Prostate gland (tissue), 2 donors: ENCODE measurements around the gene PSAT1. TPM values are rescaled to one million over a fixed set of nuclear protein-coding genes. Genes with fewer than 3 reads are reported as not detected.

Experiments
- DNase-seq: peaks from one replicate; pipeline ENCODE4 v3.0.0-alpha.2; 2019; ENCODE audit warnings: low spot score
- H3K27ac ChIP-seq, 2 donors: fragments of 200-600 bp; sonication (generic); 2 replicates each; pipeline ENCODE4 v1.5.1; 2017 to 2019
- H3K27me3 ChIP-seq: fragments of 200-600 bp; sonication (generic); replicated peaks from 2 replicates; pipeline ENCODE4 v1.5.1; 2019; ENCODE audit not compliant: insufficient read depth
- H3K36me3 ChIP-seq, 2 donors: fragments of 200-600 bp; sonication (generic); 1 replicate in 1 of 2; 2 replicates in 1 of 2; pipeline versions ENCODE4 v1.5.1 to v1.8.1; 2017 to 2019
- H3K4me1 ChIP-seq: fragments of 200-600 bp; sonication (generic); replicated peaks from 2 replicates; pipeline ENCODE4 v1.5.1; 2019
- H3K4me3 ChIP-seq, 2 donors: fragments of 200-600 bp; sonication (generic); 2 replicates each; pipeline ENCODE4 v1.5.1; 2017 to 2019
- H3K9me3 ChIP-seq: fragments of 200-600 bp; sonication (generic); 2 replicates; pipeline ENCODE4 v1.5.1; 2017
- CTCF ChIP-seq, 4 experiments: fragments of 200-600 bp in 2 of 4; fragments of 450-650 bp in 2 of 4; sonication (generic) in 2 of 4; IDR thresholded peaks; 1 replicate in 3 of 4; 2 replicates in 1 of 4; pipeline ENCODE4 v1.5.1; 2016 to 2019; ENCODE audit warnings: antibody characterized with exemption in 4 of 4, mild to moderate bottlenecking in 2 of 4, moderate library complexity in 2 of 4
- POLR2A ChIP-seq: fragments of 450-650 bp; IDR thresholded peaks from one replicate; pipeline ENCODE4 v1.6.1; 2016; ENCODE audit warnings: antibody characterized with exemption, mild to moderate bottlenecking
- POLR2AphosphoS5 ChIP-seq: sonication (generic); formaldehyde crosslinking; IDR thresholded peaks from one replicate; pipeline ENCODE4 v1.6.1; 2017; ENCODE audit warnings: antibody characterized with exemption
- WGBS: methylation state at CpG from one replicate; pipeline ENCODE4 v1.1.5; 2018; 5-methylcytosine and 5-hydroxymethylcytosine counted together
- intact Hi-C: fragments of 100-400 bp; cut with DNase I; formaldehyde crosslinking; loops from one replicate; pipeline ENCODE4 v1.14.2; 2022
- total RNA-seq, 2 donors: library from RNA; depleted of rRNA; stranded (reverse); fragments of >200 nt; gene quantifications; one replicate each; pipeline ENCODE4 v1.1.0, GENCODE V29; 2016

PSAT1 gene
- total RNA-seq, 2 donors from 2014 or later: 30.4 to 45.8 TPM

GRCh38 chr9:78292026-78292425, 4.9 kb upstream of the PSAT1 start:
- no peak for DNase-seq
- intact Hi-C loops: no loop called here
- no peaks in the 10 kb centered on the region for H3K27me3 ChIP-seq
- no peaks in the 10 kb centered on the region for H3K4me1 ChIP-seq
- no peak overlapping the region for H3K27ac ChIP-seq
- no peaks in the 10 kb centered on the region for H3K36me3 ChIP-seq
- H3K4me3 ChIP-seq: no peak overlapping the region
- 37% methylated on average over 6 of the region's 6 CpGs for WGBS
- no peak for TF ChIP-seq CTCF (IDR thresholded peaks at IDR 0.05)
- no peak for TF ChIP-seq POLR2AphosphoS5
- H3K9me3 ChIP-seq: no peaks in the 10 kb centered on the region

GRCh38 chr9:78292716-78293497, 4.0 kb upstream of the PSAT1 start:
- Histone ChIP-seq H3K36me3 (no peaks in the 10 kb centered on the region), H3K9me3 (no peaks in the 10 kb centered on the region), H3K4me3 (no peak overlapping the region), H3K4me1 (no peaks in the 10 kb centered on the region), H3K27me3 (no peaks in the 10 kb centered on the region), H3K27ac (no peak overlapping the region)
- no peak for TF ChIP-seq POLR2AphosphoS5
- intact Hi-C loops: no loop called here
- DNase-seq: no peak
- 92% methylated on average over 9 of the region's 9 CpGs for WGBS

DNA sequence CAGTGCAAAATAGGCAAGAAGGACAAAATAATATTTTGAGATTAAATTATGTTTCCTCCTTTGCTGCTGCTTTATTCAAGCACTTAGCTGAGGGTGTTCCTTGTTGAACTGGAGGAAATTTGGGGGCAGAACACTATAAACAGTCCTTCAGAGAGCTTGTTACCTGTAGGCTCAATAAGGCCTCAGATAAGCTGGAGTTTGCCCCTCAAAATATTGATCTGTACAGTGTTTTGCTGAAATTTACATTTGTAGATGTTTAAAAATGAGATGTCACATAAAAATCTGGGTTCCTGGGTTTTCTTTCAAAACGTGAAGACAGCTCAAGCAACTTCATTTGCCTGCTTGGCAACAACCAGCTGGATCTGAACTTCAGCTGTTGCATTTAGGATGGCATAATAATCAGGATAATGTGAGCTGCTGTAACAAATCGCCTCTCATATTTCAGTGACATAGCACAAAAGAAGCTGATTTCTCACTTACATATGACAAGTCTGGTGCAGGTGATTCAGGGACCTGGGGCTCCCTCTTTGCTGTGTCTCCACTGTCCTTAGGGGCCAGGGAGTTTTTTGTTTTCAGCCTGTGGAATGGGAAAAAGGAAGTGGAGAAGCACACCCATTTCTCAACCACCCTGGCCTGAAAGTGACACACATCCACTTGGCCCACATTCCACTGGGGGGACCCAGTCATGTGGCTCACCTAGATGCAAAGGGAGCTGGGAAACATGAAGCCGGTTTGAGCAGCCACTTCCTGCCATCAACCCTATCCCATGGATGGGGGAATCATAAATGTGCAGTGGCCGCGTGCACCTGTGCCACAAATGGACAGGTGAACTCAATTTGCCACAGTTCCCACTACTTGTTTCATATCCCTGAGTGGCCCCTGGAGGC, 2.4 kb upstream of the PSAT1 start:
- 89% methylated on average over 5 of the region's 5 CpGs for WGBS
- Histone ChIP-seq H3K9me3 (no peaks in the 10 kb centered on the region), H3K4me3 (no peak overlapping the region), H3K36me3 (no peaks in the 10 kb centered on the region), H3K27ac (no peak overlapping the region), H3K4me1 (no peaks in the 10 kb centered on the region), H3K27me3 (no peaks in the 10 kb centered on the region)
- intact Hi-C loops: no loop called here
- DNase-seq: no peak
- TF ChIP-seq POLR2AphosphoS5 (no peak), CTCF (IDR thresholded peaks at IDR 0.05) (no peak), POLR2A (no peak)

DNA sequence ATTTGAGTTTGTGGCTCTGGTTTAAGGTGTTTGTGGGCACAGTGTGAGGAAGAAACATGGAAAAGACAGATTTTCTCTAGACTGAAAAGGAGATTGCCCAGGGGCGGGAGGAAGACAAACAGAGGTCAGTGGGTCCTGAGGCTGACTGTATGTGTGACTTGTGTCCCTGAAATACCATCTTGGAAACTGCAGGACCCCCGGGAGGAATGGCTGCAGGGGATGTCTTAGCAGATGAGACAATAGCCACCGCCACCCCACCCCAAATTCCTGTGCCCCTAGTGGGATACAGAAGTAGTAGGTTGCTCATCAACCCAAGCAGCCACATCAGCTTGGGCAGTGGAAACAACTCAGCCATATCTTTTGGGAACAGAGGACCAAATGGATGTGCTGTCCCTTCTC, 1.7 kb upstream of the PSAT1 start:
- no peak for DNase-seq
- WGBS: 86% methylated on average over 3 of the region's 3 CpGs
- intact Hi-C loops: no loop called here
- H3K27me3 ChIP-seq: no peaks in the 10 kb centered on the region
- no peaks in the 10 kb centered on the region for H3K36me3 ChIP-seq
- no peak overlapping the region for H3K4me3 ChIP-seq
- no peaks in the 10 kb centered on the region for H3K9me3 ChIP-seq
- H3K4me1 ChIP-seq: no peaks in the 10 kb centered on the region
- TF ChIP-seq CTCF (IDR thresholded peaks at IDR 0.05) (no peak), POLR2AphosphoS5 (no peak)
- no peak overlapping the region for H3K27ac ChIP-seq

DNA sequence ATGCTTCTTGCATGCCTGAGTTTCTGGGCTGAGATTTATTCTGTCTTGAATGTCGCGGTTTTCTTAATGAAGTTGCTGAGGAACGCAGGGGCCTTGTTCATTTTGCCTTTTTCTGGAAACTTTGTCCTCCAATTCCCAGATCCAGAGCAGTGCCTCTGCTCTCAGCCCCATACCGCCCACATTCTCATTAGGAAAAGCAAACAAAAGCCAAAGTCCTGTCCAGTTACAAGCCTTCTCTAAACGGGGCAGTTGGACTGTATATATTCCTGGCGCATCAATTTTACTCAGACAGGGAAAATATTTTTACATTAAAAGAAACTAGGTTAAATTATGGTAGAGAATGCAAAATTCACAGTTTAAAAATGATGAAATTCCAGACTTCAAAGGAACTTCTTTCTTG, 1.2 kb upstream of the PSAT1 start:
- WGBS: 57% methylated on average over 6 of the region's 6 CpGs
- no peak for TF ChIP-seq POLR2AphosphoS5
- no peak for TF ChIP-seq POLR2A
- TF ChIP-seq CTCF (IDR thresholded peaks at IDR 0.05): no peak
- Histone ChIP-seq H3K27me3 (no peaks in the 10 kb centered on the region), H3K36me3 (no peaks in the 10 kb centered on the region), H3K9me3 (no peaks in the 10 kb centered on the region), H3K4me1 (no peaks in the 10 kb centered on the region), H3K4me3 (peak overlapping the region in 1 of 2 donors; percentile 55), H3K27ac (peak overlapping the region; percentile 46 to 70)
- intact Hi-C loops: no loop called here
- DNase-seq: no peak
